Lower leg skin (tissue), 4 donors: ENCODE results near the gene TESK2. TPM values are rescaled to one million over a fixed set of nuclear protein-coding genes. Genes with fewer than 3 reads are reported as not detected.

Experiments
- DNase-seq, 2 donors: peaks; one replicate each; pipeline ENCODE4 v3.0.0-alpha.2; 2019; ENCODE audit warnings: low spot score in 2 of 2
- H3K4me3 ChIP-seq: fragments of 200-600 bp; sonication (generic); 2 replicates; pipeline ENCODE4 v1.5.1; 2017; ENCODE audit warnings: mild to moderate bottlenecking, low read depth; ENCODE audit not compliant: poor library complexity, severe bottlenecking
- CTCF ChIP-seq, 3 donors: fragments of 450-650 bp; IDR thresholded peaks; one replicate each; pipeline ENCODE4 v1.5.1; 2016; ENCODE audit warnings: antibody characterized with exemption in 3 of 3, mild to moderate bottlenecking in 3 of 3, moderate library complexity in 2 of 3
- POLR2A ChIP-seq, 2 donors: fragments of 450-650 bp; IDR thresholded peaks; one replicate each; pipeline ENCODE4 v1.6.1; 2016 to 2017; ENCODE audit warnings: antibody characterized with exemption in 2 of 2, mild to moderate bottlenecking in 1 of 2, moderate library complexity in 1 of 2
- WGBS, 2 donors: methylation state at CpG; one replicate each; pipeline ENCODE4 v1.1.5; 2018; 5-methylcytosine and 5-hydroxymethylcytosine counted together
- intact Hi-C: fragments of 100-400 bp; cut with DNase I; formaldehyde crosslinking; loops from one replicate; pipeline ENCODE4 v1.15.0; 2023; ENCODE audit warnings: low total_unique reads
- total RNA-seq, 4 donors: library from RNA; depleted of rRNA; stranded (reverse); fragments of >200 nt; gene quantifications; one replicate each; pipeline ENCODE4 v1.1.0, GENCODE V29; 2016

TESK2 gene
- total RNA-seq, 4 donors from 2014 or later: 16.9 to 23.8 (median 20.0) TPM

DNA sequence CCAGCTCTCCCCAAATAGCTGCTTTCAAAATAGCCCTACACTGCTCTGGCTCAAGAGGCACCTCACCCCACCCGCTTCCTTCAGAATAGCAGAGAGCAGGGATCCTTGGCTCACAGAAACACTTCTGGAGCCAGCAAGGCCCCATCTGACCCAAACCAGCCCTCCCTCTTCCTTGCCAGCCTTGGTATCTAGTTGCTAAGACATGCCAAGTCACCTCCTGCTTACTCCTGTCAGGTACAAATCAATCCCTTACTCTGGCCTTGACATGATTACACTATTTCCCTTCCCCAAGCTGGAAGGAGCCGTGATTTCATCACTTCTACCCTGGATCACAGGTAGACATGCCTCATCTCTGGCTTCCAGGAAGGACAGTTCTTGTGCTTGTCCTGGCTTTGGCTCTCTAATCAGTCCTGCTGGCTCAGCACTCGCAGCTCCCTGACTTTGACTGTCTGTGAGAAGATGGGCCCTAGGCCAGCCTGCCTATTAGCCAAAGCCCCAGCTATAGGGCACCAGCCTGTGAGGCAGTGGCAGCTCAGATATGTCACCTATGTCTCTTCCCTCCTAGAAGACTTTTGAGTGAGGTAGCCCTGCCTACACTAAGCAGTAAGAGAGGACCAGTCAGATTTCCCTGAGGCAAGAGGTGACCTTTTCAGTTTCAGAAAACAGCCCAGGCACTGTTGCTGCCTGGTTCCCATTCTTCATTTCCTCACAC is 141.8 kb downstream of the TESK2 start:
- H3K4me3 ChIP-seq: no peak overlapping the region
- TF ChIP-seq CTCF (IDR thresholded peaks at IDR 0.05) (no peak), POLR2A (IDR thresholded peaks at IDR 0.05) (no peak)
- DNase-seq: peak in 1 of 2 donors; percentile 82
- intact Hi-C loops: no loop called here
- WGBS, 2 donors: 28 to 36% methylated on average over 3 of the region's 3 CpGs

- intact Hi-C loops: no loop called here
- WGBS, 2 donors: 38 to 40% methylated on average over 1 of the region's 1 CpG
- DNase-seq: no peak
These were observed 142.4 kb downstream of the TESK2 start for GRCh38 chr1:45348609-45348965.

DNA sequence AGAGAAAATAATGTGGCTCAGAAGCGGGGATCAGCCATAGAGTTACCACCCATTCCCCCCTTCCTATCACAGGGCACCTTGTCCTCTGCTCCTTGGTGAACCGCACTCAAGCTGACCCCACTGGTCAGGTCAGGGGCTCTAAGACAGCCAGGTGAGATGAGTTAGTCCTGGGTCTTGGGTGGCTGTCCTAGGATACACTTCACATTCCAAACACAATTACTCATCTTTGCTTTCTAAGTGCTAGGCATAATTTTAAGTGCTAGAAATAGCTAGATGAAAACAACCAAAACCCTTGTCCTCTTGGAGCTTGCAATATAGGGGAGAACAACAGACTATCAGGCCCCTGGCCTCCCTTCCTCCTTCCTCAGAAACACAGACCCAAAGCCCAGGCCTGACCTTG is 142.9 kb downstream of the TESK2 start:
- H3K4me3 ChIP-seq: no peak overlapping the region
- DNase-seq: no peak
- intact Hi-C loops: no loop called here
- 97% methylated on average over 2 of the region's 2 CpGs for WGBS, 2 donors
- TF ChIP-seq CTCF (IDR thresholded peaks at IDR 0.05): no peak
- no peak for TF ChIP-seq POLR2A (IDR thresholded peaks at IDR 0.05)

More at GRCh38 chr1:45348609-45348965, 142.4 kb downstream of the TESK2 start:
- no peak for TF ChIP-seq POLR2A (IDR thresholded peaks at IDR 0.05)
- no peak for TF ChIP-seq CTCF (IDR thresholded peaks at IDR 0.05)
- no peak overlapping the region for H3K4me3 ChIP-seq

DNA sequence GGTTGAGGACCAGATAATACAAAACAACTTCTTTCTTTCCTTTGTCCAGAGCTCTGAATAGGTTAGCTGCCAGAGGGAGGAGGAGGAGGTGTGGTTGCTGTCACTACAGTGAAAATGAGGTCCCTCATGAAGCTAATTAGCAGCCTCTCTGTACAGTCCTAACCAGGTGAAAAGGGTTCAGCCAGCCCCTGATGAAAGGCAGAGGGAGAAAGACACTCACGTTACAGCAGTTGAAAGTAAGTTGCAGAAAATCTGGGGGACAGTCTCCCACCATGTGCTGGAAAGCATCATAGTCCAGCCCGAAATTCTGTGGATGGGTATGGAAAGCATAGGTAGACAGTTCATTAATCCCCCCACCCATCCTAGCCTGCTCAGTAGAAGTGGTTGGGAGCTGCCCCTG is 144.5 kb downstream of the TESK2 start:
- no peak for TF ChIP-seq CTCF (IDR thresholded peaks at IDR 0.05)
- TF ChIP-seq POLR2A (IDR thresholded peaks at IDR 0.05): no peak
- WGBS, 2 donors: 84 to 90% methylated on average over 2 of the region's 2 CpGs
- intact Hi-C loops: no loop called here
- peak in 1 of 2 donors; percentile 43 for DNase-seq
- no peak overlapping the region for H3K4me3 ChIP-seq

GRCh38 chr1:45345014-45345413 is 145.9 kb downstream of the TESK2 start:
- 82 to 92% methylated on average over 13 of the region's 13 CpGs for WGBS, 2 donors
- TF ChIP-seq POLR2A (IDR thresholded peaks at IDR 0.05) (no peak), CTCF (IDR thresholded peaks at IDR 0.05) (no peak)
- intact Hi-C loops: no loop called here
- no peak overlapping the region for H3K4me3 ChIP-seq
- no peak for DNase-seq

DNA sequence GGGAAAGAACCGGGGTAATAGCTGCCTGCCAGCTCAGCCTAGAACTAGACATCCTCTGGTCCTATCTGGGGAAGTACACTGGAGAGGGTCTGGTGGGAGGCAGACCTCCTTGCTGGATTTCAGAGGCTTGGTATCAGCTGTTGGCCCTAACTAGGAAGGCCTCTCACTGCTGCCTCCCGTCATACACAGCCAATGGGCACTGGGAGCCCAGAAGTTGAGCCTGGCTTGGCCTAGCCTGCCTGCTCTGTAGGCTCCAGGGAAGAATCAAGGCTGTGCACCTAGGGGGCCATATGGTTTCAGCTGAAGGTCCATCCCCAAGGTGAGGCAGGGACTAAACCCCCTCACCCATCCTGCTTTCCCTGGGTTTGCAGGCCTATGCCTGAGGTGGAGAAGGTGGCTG is 146.5 kb downstream of the TESK2 start:
- no peak for TF ChIP-seq POLR2A (IDR thresholded peaks at IDR 0.05)
- no peak for TF ChIP-seq CTCF (IDR thresholded peaks at IDR 0.05)
- WGBS, 2 donors: 94 to 97% methylated on average over 2 of the region's 2 CpGs
- DNase-seq: no peak
- intact Hi-C loops: no loop called here
- no peak overlapping the region for H3K4me3 ChIP-seq
